Measurements from ENCODE around the gene JAG1.

The JAG1 gene

GRCh38 chr20:10667560-10668167 lies 6.1 kb downstream of the JAG1 start:
- TF ChIP-seq PPARA (CRISPR knock-in tag; IDR thresholded peaks at IDR 0.05; ENCODE audit: borderline replicate concordance) (no peak), ZC3H10 (CRISPR knock-in tag; IDR thresholded peaks at IDR 0.05) (no peak), ISL1 (CRISPR knock-in tag; IDR thresholded peaks at IDR 0.05) (no peak), ZNF565 (CRISPR knock-in tag; conservative IDR thresholded peaks at IDR 0.05; ENCODE audit: low read depth) (no peak), SNAI2 (CRISPR knock-in tag; IDR thresholded peaks at IDR 0.05) (no peak), ARNTL (CRISPR knock-in tag; IDR thresholded peaks at IDR 0.05; ENCODE audit: borderline replicate concordance, low read depth) (no peak), OSR1 (CRISPR knock-in tag; IDR thresholded peaks at IDR 0.05) (no peak), ZFP30 (CRISPR knock-in tag; IDR thresholded peaks at IDR 0.05) (no peak), ZNF8 (CRISPR knock-in tag; IDR thresholded peaks at IDR 0.05) (no peak), ZNF70 (CRISPR knock-in tag; IDR thresholded peaks at IDR 0.05) (no peak)
- ATAC-seq = no peak

- no peak for ATAC-seq
- TF ChIP-seq ISL1 (CRISPR knock-in tag; IDR thresholded peaks at IDR 0.05) (no peak), TSHZ2 (CRISPR knock-in tag; IDR thresholded peaks at IDR 0.05) (no peak), TOX (CRISPR knock-in tag; IDR thresholded peaks at IDR 0.05; ENCODE audit: borderline replicate concordance) (no peak), BACH2 (CRISPR knock-in tag; IDR thresholded peaks at IDR 0.05; ENCODE audit: borderline replicate concordance) (no peak), GLIS3 (CRISPR knock-in tag; IDR thresholded peaks at IDR 0.05) (no peak), ARNTL (CRISPR knock-in tag; IDR thresholded peaks at IDR 0.05; ENCODE audit: borderline replicate concordance, low read depth) (no peak), SNAI2 (CRISPR knock-in tag; IDR thresholded peaks at IDR 0.05) (no peak), RARB (CRISPR knock-in tag; IDR thresholded peaks at IDR 0.05) (no peak)
Measured at GRCh38 chr20:10667077-10667401, 6.8 kb downstream of the JAG1 start.

GRCh38 chr20:10666221-10667076 lies 7.3 kb downstream of the JAG1 start:
- no peak for ATAC-seq
- TF ChIP-seq GLIS3 (CRISPR knock-in tag; IDR thresholded peaks at IDR 0.05) (no peak), ESRRG (CRISPR knock-in tag; IDR thresholded peaks at IDR 0.05) (no peak), PPARA (CRISPR knock-in tag; IDR thresholded peaks at IDR 0.05; ENCODE audit: borderline replicate concordance) (no peak), CSDC2 (CRISPR knock-in tag; IDR thresholded peaks at IDR 0.05) (no peak), POU6F1 (CRISPR knock-in tag; IDR thresholded peaks at IDR 0.05; ENCODE audit: borderline replicate concordance, low read depth) (no peak), RARB (CRISPR knock-in tag; IDR thresholded peaks at IDR 0.05) (no peak), SNAI2 (CRISPR knock-in tag; IDR thresholded peaks at IDR 0.05) (no peak), CREB5 (CRISPR knock-in tag; IDR thresholded peaks at IDR 0.05; ENCODE audit: low read depth) (no peak), OSR1 (CRISPR knock-in tag; IDR thresholded peaks at IDR 0.05) (no peak), CSRNP3 (CRISPR knock-in tag; IDR thresholded peaks at IDR 0.05) (no peak), ZFP3 (CRISPR knock-in tag; IDR thresholded peaks at IDR 0.05) (no peak), ZNF565 (CRISPR knock-in tag; conservative IDR thresholded peaks at IDR 0.05; ENCODE audit: low read depth) (no peak), ISL1 (CRISPR knock-in tag; IDR thresholded peaks at IDR 0.05) (no peak)
